GM12892 (cell line): Measurements from ENCODE around the gene ELAPOR1.

ENCODE experiments used
- POLR2A ChIP-seq: IDR thresholded peaks from 2 replicates; pipeline ENCODE4 v1.6.1; 2011; ENCODE audit warnings: low read depth, low read length, control low read depth
- POLR2AphosphoS5 ChIP-seq: IDR thresholded peaks from 2 replicates; pipeline ENCODE4 v1.6.1; 2011; ENCODE audit warnings: low read depth, low read length, control low read depth
- TAF1 ChIP-seq: IDR thresholded peaks from 2 replicates; pipeline ENCODE4 v1.6.1; 2011; ENCODE audit warnings: low read depth, mild to moderate bottlenecking, control low read depth, low read length, borderline replicate concordance

- TF ChIP-seq POLR2A (no peak), TAF1 (no peak), POLR2AphosphoS5 (no peak)
These were observed 4.2 kb downstream of the ELAPOR1 start for GRCh38 chr1:109118089-109118488.
